ENCODE data around the gene MBLAC1. TPM values are rescaled to one million over a fixed set of nuclear protein-coding genes. Genes with fewer than 3 reads are reported as not detected.
A peak's percentile ranks its signal among the peaks of the same experiment; 100 is the strongest.

MBLAC1 gene
- total and polyA plus RNA-seq, 9 of the 15 experiments (the other 6 are each of a cell fraction or from before 2014, with no cell fraction given) = 0.03 to 3.1 (median 0.52) TPM

GRCh38 chr7:100119970-100120732 is 6.6 kb upstream of the MBLAC1 start (continued):
- TF ChIP-seq ASH1L (IDR thresholded peaks at IDR 0.05; ENCODE audit: borderline replicate concordance, low read depth, partially characterized antibody) = peak; percentile 34
- no peak for TF ChIP-seq GABPB1 (CRISPR knock-in tag; IDR thresholded peaks at IDR 0.05)
- no peak for TF ChIP-seq XRCC3 (IDR thresholded peaks at IDR 0.05)
- no peak for TF ChIP-seq KLF1 (tag; IDR thresholded peaks at IDR 0.05)
- TF ChIP-seq E2F6 (IDR thresholded peaks at IDR 0.05; ENCODE audit: borderline replicate concordance in 1 of 2, extremely low read depth in 1 of 2, insufficient read depth in 1 of 2, insufficient read length in 1 of 2, low read depth in 1 of 2, low read length in 1 of 2, poor library complexity in 1 of 2, severe bottlenecking in 1 of 2) = peak in 1 of 2 experiments; percentile 17
- TF ChIP-seq FOXP4 (CRISPR knock-in tag; IDR thresholded peaks at IDR 0.05; ENCODE audit: borderline replicate concordance) = 0 out of 2 replicates have a peak, but pooled peaks have one; percentile 19
- TF ChIP-seq FOSL1 (tag; conservative IDR thresholded peaks at IDR 0.05) = no peak
- no peak for TF ChIP-seq MCM2 (IDR thresholded peaks at IDR 0.05; ENCODE audit: low read depth)
- peak in 1 of 2 experiments; percentile 30; a peak in 1 of 4 replicates for TF ChIP-seq KDM4B (IDR thresholded peaks at IDR 0.05; ENCODE audit: borderline replicate concordance in 2 of 2, low read depth in 1 of 2)
- peak in 1 of 2 experiments; percentile 4; a peak in 1 of 3 replicates for TF ChIP-seq CBX3 (IDR thresholded peaks at IDR 0.05; ENCODE audit: borderline replicate concordance in 1 of 2, low read length in 2 of 2)
- no peak for TF ChIP-seq ZNF778 (CRISPR knock-in tag; IDR thresholded peaks at IDR 0.05)
- no peak for TF ChIP-seq PBX2 (CRISPR knock-in tag; IDR thresholded peaks at IDR 0.05; ENCODE audit: low read depth)
- TF ChIP-seq PBX2 (tag; conservative IDR thresholded peaks at IDR 0.05; ENCODE audit: low read depth) = no peak
- no peak for TF ChIP-seq CTCF (IDR thresholded peaks at IDR 0.05 in 2 of 3, conservative IDR thresholded peaks at IDR 0.05 in 1 of 3; ENCODE audit: insufficient read depth in 2 of 3, low read depth in 1 of 3, low read length in 3 of 3)
- no peak for TF ChIP-seq ZNF436 (CRISPR knock-in tag; IDR thresholded peaks at IDR 0.05)
- TF ChIP-seq NCOA4 (IDR thresholded peaks at IDR 0.05; ENCODE audit: partially characterized antibody) = peak; percentile 49
- TF ChIP-seq NR4A1 (CRISPR knock-in tag; IDR thresholded peaks at IDR 0.05) = no peak
- TF ChIP-seq NR4A1 (tag; IDR thresholded peaks at IDR 0.05) = 0 out of 2 replicates have a peak, but pooled peaks have one; percentile 28
- TF ChIP-seq HDAC6 (IDR thresholded peaks at IDR 0.05; ENCODE audit: low read depth, low read length) = no peak
